K562 (cell line): Measurements from ENCODE around the gene AHCYL1. TPM values are rescaled to one million over a fixed set of nuclear protein-coding genes. Genes with fewer than 3 reads are reported as not detected.

ENCODE experiments used
- ATF4 ChIP-seq: fragments of 450-650 bp; formaldehyde crosslinking; IDR thresholded peaks from 2 replicates; pipeline ENCODE4 v1.4.0; 2022; ENCODE audit warnings: mild to moderate bottlenecking, moderate library complexity
- BHLHE40 ChIP-seq: IDR thresholded peaks from 2 replicates; pipeline ENCODE4 v1.6.1; 2011; ENCODE audit warnings: low read length, improper control_type of control experiment
- CBX1 ChIP-seq: sonication (generic); IDR thresholded peaks from 2 replicates; pipeline ENCODE4 v1.6.1; 2016; ENCODE audit warnings: antibody characterized with exemption, low read depth, mild to moderate bottlenecking
- CTBP1 ChIP-seq: fragments of 450-650 bp; IDR thresholded peaks from 2 replicates; pipeline ENCODE4 v1.6.1; 2016; ENCODE audit warnings: borderline replicate concordance
- DIDO1 ChIP-seq: fragments of 450-650 bp; IDR thresholded peaks from 2 replicates; pipeline ENCODE4 v1.6.1; 2016; ENCODE audit warnings: low read depth, missing biosample characterization, missing genetic modification characterization
- DMBX1 ChIP-seq: fragments of 250-450 bp; sonication (Bioruptor Pico); IDR thresholded peaks from 2 replicates; pipeline ENCODE4 v1.8.0; 2022; ENCODE audit warnings: inconsistent platforms, mild to moderate bottlenecking, moderate library complexity, borderline replicate concordance
- E2F4 ChIP-seq: sonication (generic); formaldehyde crosslinking; IDR thresholded peaks from 2 replicates; pipeline ENCODE4 v1.8.0; 2022; ENCODE audit warnings: mild to moderate bottlenecking, low read depth, missing genetic modification reagents
- E4F1 ChIP-seq: fragments of 250-450 bp; sonication (Bioruptor Pico); IDR thresholded peaks from 2 replicates; pipeline ENCODE4 v1.5.0; 2021; ENCODE audit warnings: mild to moderate bottlenecking, borderline replicate concordance
- HNRNPLL ChIP-seq: fragments of 200-400 bp; formaldehyde crosslinking; IDR thresholded peaks from 2 replicates; pipeline ENCODE4 v1.6.1; 2017; ENCODE audit warnings: low read length, low read depth, mild to moderate bottlenecking; ENCODE audit not compliant: poor library complexity, severe bottlenecking
- ID3 ChIP-seq, 2 experiments: fragments of 250-450 bp in 1 of 2; fragments of 450-650 bp in 1 of 2; sonication (Bioruptor Pico) in 1 of 2; IDR thresholded peaks; 2 replicates each; pipeline versions ENCODE4 v1.6.1 to v1.8.0; 2016 to 2021; ENCODE audit warnings: mild to moderate bottlenecking in 2 of 2, moderate library complexity in 2 of 2, missing compliant biosample characterization in 1 of 2, missing genetic modification characterization in 1 of 2
- KLF13 ChIP-seq: fragments of 450-650 bp; IDR thresholded peaks from 2 replicates; pipeline ENCODE4 v1.6.1; 2016; ENCODE audit warnings: missing genetic modification characterization, low read depth, mild to moderate bottlenecking, missing compliant biosample characterization, moderate library complexity, borderline replicate concordance
- NR3C1 ChIP-seq: sonication (generic); formaldehyde crosslinking; IDR thresholded peaks from 2 replicates; pipeline ENCODE4 v1.8.1; 2022; ENCODE audit warnings: missing genetic modification reagents
- POLR2B ChIP-seq: fragments of 450-650 bp; IDR thresholded peaks from 2 replicates; pipeline ENCODE4 v1.6.1; 2018; ENCODE audit warnings: low read depth; ENCODE audit not compliant: partially characterized antibody
- RAD21 ChIP-seq, 2 experiments: fragments of 250-450 bp in 1 of 2; fragments of 450-650 bp in 1 of 2; sonication (Bioruptor Pico) in 1 of 2; formaldehyde crosslinking in 1 of 2; IDR thresholded peaks in 1 of 2; conservative IDR thresholded peaks in 1 of 2; 2 replicates each; pipeline versions ENCODE4 v1.4.0 to v1.8.0; 2020 to 2022; ENCODE audit warnings: mild to moderate bottlenecking in 2 of 2, moderate library complexity in 1 of 2
- RBFOX2 ChIP-seq: fragments of 200-400 bp; formaldehyde crosslinking; IDR thresholded peaks from 2 replicates; pipeline ENCODE4 v1.6.1; 2017; ENCODE audit warnings: low read depth, mild to moderate bottlenecking, low read length, moderate library complexity
- RNF2 ChIP-seq: sonication (generic); IDR thresholded peaks from 2 replicates; pipeline ENCODE4 v1.6.1; 2016
- SMC3 ChIP-seq: conservative IDR thresholded peaks from 2 replicates; pipeline ENCODE4 v1.6.1; 2011; ENCODE audit warnings: low read depth, low read length, improper control_type of control experiment; ENCODE audit not compliant: insufficient read depth
- STAG1 ChIP-seq: sonication (generic); formaldehyde crosslinking; IDR thresholded peaks from 2 replicates; pipeline ENCODE4 v1.5.0; 2020; ENCODE audit warnings: missing genetic modification reagents, borderline replicate concordance
- ZBED1 ChIP-seq: IDR thresholded peaks from 2 replicates; pipeline ENCODE4 v1.6.1; 2014
- ZFP1 ChIP-seq: fragments of 450-650 bp; formaldehyde crosslinking; IDR thresholded peaks from 2 replicates; pipeline ENCODE4 v1.4.0; 2020; ENCODE audit warnings: mild to moderate bottlenecking, mixed read lengths
- ZNF830 ChIP-seq: fragments of 250-450 bp; sonication (Bioruptor Pico); IDR thresholded peaks from 2 replicates; pipeline ENCODE4 v1.5.0; 2021; ENCODE audit warnings: mild to moderate bottlenecking
- polyA plus RNA-seq, 8 experiments: library from polyadenylated mRNA; depleted of rRNA in 4 of 8; stranded (reverse) in 5 of 8; unstranded in 3 of 8; fragments of >200 nt; fragmentation: Nextera tagmentation in 2 of 8; fragmentation: Illumina TruSeq in 1 of 8; extraction: Ambion mirVana in 2 of 8; extraction: Trizol in 1 of 8; gene quantifications; 2 replicates each; pipeline versions ENCODE4 v1.2.1 to v1.2.3, GENCODE V29; 2011 to 2014; ENCODE audit warnings: inconsistent platforms in 1 of 8, missing spikeins in 1 of 8
- total RNA-seq, 7 experiments: library from RNA; depleted of rRNA in 6 of 7; stranded (reverse); fragments of >200 nt in 6 of 7; fragmentation: Illumina TruSeq in 2 of 7; extraction: Trizol in 2 of 7; gene quantifications; 2 replicates each; pipeline versions ENCODE4 v1.2.1 to v1.2.3, GENCODE V29; 2011 to 2021; ENCODE audit warnings: low replicate concordance in 1 of 7

The AHCYL1 gene
- total and polyA plus RNA-seq, 9 of the 15 experiments (the other 6 are each of a cell fraction or from before 2014, with no cell fraction given) = 27.3 to 118 (median 44.5) TPM

- TF ChIP-seq CBX1 = peak; percentile 45
- no peak for TF ChIP-seq DIDO1 (tag)
- peak; percentile 99 for TF ChIP-seq STAG1 (CRISPR knock-in tag)
- peak; percentile 70; the same call in 1 of the 2 replicates for TF ChIP-seq RNF2
- 0 out of 2 replicates have a peak, but pooled peaks have one; percentile 54 for TF ChIP-seq NR3C1 (CRISPR knock-in tag)
- TF ChIP-seq RBFOX2 = peak; percentile 99
- TF ChIP-seq KLF13 (tag) = peak; percentile 80; the same call in 1 of the 2 replicates
- peak; percentile 93 for TF ChIP-seq POLR2B
- no peak for TF ChIP-seq E4F1 (CRISPR knock-in tag)
- TF ChIP-seq CTBP1 = peak; percentile 85; the same call in 1 of the 2 replicates
- TF ChIP-seq ZNF830 = no peak
- no peak for TF ChIP-seq ZFP1 (CRISPR knock-in tag)
- TF ChIP-seq HNRNPLL = peak; percentile 93
- TF ChIP-seq ID3 (CRISPR knock-in tag; IDR thresholded peaks at IDR 0.05) = no peak
- peak; percentile 32 for TF ChIP-seq ID3 (tag; IDR thresholded peaks at IDR 0.05)
- TF ChIP-seq SMC3 = peak; percentile 100
- TF ChIP-seq ZBED1 = 0 out of 2 replicates have a peak, but pooled peaks have one; percentile 32
- TF ChIP-seq RAD21 (CRISPR knock-in tag; conservative IDR thresholded peaks at IDR 0.05 in 1 of 2, IDR thresholded peaks at IDR 0.05 in 1 of 2) = peak; percentile 100
- peak; percentile 60 for TF ChIP-seq BHLHE40
- peak; percentile 21; the same call in 1 of the 2 replicates for TF ChIP-seq ATF4 (CRISPR knock-in tag)
- peak; percentile 9; the same call in 1 of the 2 replicates for TF ChIP-seq DMBX1 (CRISPR knock-in tag)
- 0 out of 2 replicates have a peak, but pooled peaks have one; percentile 3 for TF ChIP-seq E2F4 (CRISPR knock-in tag)
Observed at GRCh38 chr1:109984456-109985246, at the start of gene AHCYL1 (continued).
